Lung (tissue), 12 donors: ENCODE results near the gene LUC7L. TPM values are rescaled to one million over a fixed set of nuclear protein-coding genes. Genes with fewer than 3 reads are reported as not detected.

ENCODE experiments used
- ATAC-seq: fragments of 200-7000 bp; cut with Tn5 transposase; one replicate; pipeline ENCODE4 v1.9.1; 2020; ENCODE audit warnings: moderate number of reproducible peaks; ENCODE audit not compliant: insufficient read depth, low FRiP score
- DNase-seq, 3 donors: peaks; one replicate each; pipeline ENCODE4 v3.0.0-alpha.2; 2013 to 2017
- H3K27ac ChIP-seq, 2 donors: one replicate each; pipeline ENCODE4 v1.5.1; 2013; ENCODE audit warnings: mild to moderate bottlenecking in 2 of 2, moderate library complexity in 2 of 2, control low read depth in 1 of 2, inconsistent platforms in 1 of 2, low read depth in 1 of 2, low read length in 1 of 2
- H3K27me3 ChIP-seq, 3 donors: one replicate each; pipeline ENCODE4 v1.5.1; 2013; ENCODE audit warnings: low read length in 2 of 3; ENCODE audit not compliant: control insufficient read depth in 3 of 3, insufficient read depth in 3 of 3
- H3K36me3 ChIP-seq, 4 donors: one replicate each; pipeline ENCODE4 v1.5.1; 2013; ENCODE audit warnings: low read length in 4 of 4, mild to moderate bottlenecking in 1 of 4, moderate library complexity in 1 of 4; ENCODE audit not compliant: control insufficient read depth in 4 of 4, insufficient read depth in 4 of 4
- H3K4me1 ChIP-seq, 5 donors: one replicate each; pipeline ENCODE4 v1.5.1; 2013; ENCODE audit warnings: low read length in 5 of 5, mild to moderate bottlenecking in 2 of 5, moderate library complexity in 1 of 5; ENCODE audit not compliant: control insufficient read depth in 5 of 5, insufficient read depth in 5 of 5
- H3K4me3 ChIP-seq: one replicate; pipeline ENCODE4 v1.5.1; 2013; ENCODE audit warnings: mild to moderate bottlenecking, control low read depth, moderate library complexity
- H3K9ac ChIP-seq, 2 donors: one replicate each; pipeline ENCODE4 v1.5.1; 2013; ENCODE audit warnings: low read length in 2 of 2, control low read depth in 1 of 2; ENCODE audit not compliant: insufficient read depth in 1 of 2
- H3K9me3 ChIP-seq, 4 donors: one replicate each; pipeline ENCODE4 v1.5.1; 2013; ENCODE audit warnings: low read length in 3 of 4, mild to moderate bottlenecking in 1 of 4, moderate library complexity in 1 of 4; ENCODE audit not compliant: control insufficient read depth in 4 of 4, insufficient read depth in 3 of 4
- CTCF ChIP-seq: IDR thresholded peaks from 2 replicates; pipeline ENCODE4 v1.5.1; 2012; ENCODE audit warnings: mild to moderate bottlenecking; ENCODE audit errors: control extremely low read depth, extremely low read depth
- WGBS, 2 donors: extraction: QIAGEN DNeasy Blood & Tissue Kit; methylation state at CpG; one replicate each; pipeline ENCODE4 v1.1.7; 2013; 5-methylcytosine and 5-hydroxymethylcytosine counted together
- polyA plus RNA-seq, 2 donors: library from polyadenylated mRNA; stranded (reverse); fragments of 200-250 nt; gene quantifications; one replicate each; pipeline ENCODE4 v1.2.1, GENCODE V29; 2013
- total RNA-seq, 2 donors: library from RNA; depleted of rRNA in 1 of 2; stranded (reverse); fragments of >200 nt in 1 of 2; gene quantifications; one replicate each; pipeline ENCODE4 v1.2.1, GENCODE V29; 2014 to 2021
- donor health status: control.
- donor health status: control.
- donor health status: Bipolar disorder and iron deficiency.
- donor health status: healthy.
- donor health status: DM: yes; HTN: yes; CAD: no.

LUC7L gene
- total and polyA plus RNA-seq, 4 donors: 35.2 to 115 (median 80.8) TPM

- Histone ChIP-seq H3K9me3 (peaks cover 0 to 2% (median 0%) of the 10 kb centered on the region in 4 donors), H3K36me3 (no peaks in the 10 kb centered on the region), H3K4me1 (peaks cover 0 to 14% (median 4%) of the 10 kb centered on the region in 5 donors), H3K27me3 (peaks cover 0 to 28% (median 25%) of the 10 kb centered on the region in 3 donors), H3K27ac (no peak overlapping the region), H3K4me3 (no peak overlapping the region), H3K9ac (no peak overlapping the region)
- no peak for TF ChIP-seq CTCF
- 1 to 2% methylated on average over 71 to 89 of the region's 89 CpGs for WGBS, 2 donors
- ATAC-seq: peak; percentile 81
- DNase-seq: peak; percentile 49 to 73 (median 63)
These were observed 48.3 kb downstream of the LUC7L start for GRCh38 chr16:180681-181564.

- DNase-seq (peak; percentile 33 to 60 (median 39)), ATAC-seq (no peak)
- 9 to 10% methylated on average over 38 to 59 of the region's 59 CpGs for WGBS, 2 donors
- H3K9ac ChIP-seq: no peak within 1 kb of the TSS
- no peak within 1 kb of the TSS for H3K4me3 ChIP-seq
- H3K36me3 ChIP-seq: no peaks in the 10 kb centered on the region
- peaks cover 0 to 2% (median 0%) of the 10 kb centered on the region in 4 donors for H3K9me3 ChIP-seq
- H3K4me1 ChIP-seq: peaks cover 0 to 14% (median 4%) of the 10 kb centered on the region in 5 donors
- H3K27me3 ChIP-seq: peaks cover under 1 to 33% (median 30%) of the 10 kb centered on the region in 3 donors
- no peak for TF ChIP-seq CTCF
- H3K27ac ChIP-seq: no peak within 1 kb of the TSS
These were observed 49.1 kb downstream of the LUC7L start, which contains the start of gene HBQ1 for GRCh38 chr16:180101-180675. Gene HBQ1, plus strand, starts transcription at chr16:180459. Its CDS starts 28 bp downstream, at chr16:180487.

GRCh38 chr16:179211-180092 is 49.8 kb downstream of the LUC7L start:
- DNase-seq: no peak
- WGBS, 2 donors: 79 to 81% methylated on average over 17 of the region's 17 CpGs
- no peak for ATAC-seq
- H3K9me3 ChIP-seq: peaks cover 0 to 2% (median 0%) of the 10 kb centered on the region in 4 donors
- H3K27me3 ChIP-seq: peaks cover 2 to 40% (median 38%) of the 10 kb centered on the region in 3 donors
- no peak overlapping the region for H3K9ac ChIP-seq
- peaks cover 0 to 14% (median 4%) of the 10 kb centered on the region in 5 donors for H3K4me1 ChIP-seq
- TF ChIP-seq CTCF: no peak
- no peak overlapping the region for H3K27ac ChIP-seq
- H3K4me3 ChIP-seq: no peak overlapping the region
- H3K36me3 ChIP-seq: no peaks in the 10 kb centered on the region
